ENCODE measurements around the gene CENPH.
"Not testable (repeated sequence)": the region's sequence is repeated elsewhere in the genome, so short reads cannot be mapped to it uniquely, and the experiment has no call there.

CENPH gene

GRCh38 chr5:69224520-69224919 is 35.1 kb downstream of the CENPH start:
- no peaks in the 10 kb centered on the region for H3K9me3 Mint-ChIP-seq (ENCODE audit: low read depth)
- H3K27ac Mint-ChIP-seq, result no peak overlapping the region
- H3K36me3 Mint-ChIP-seq, result peaks cover 3% of the 10 kb centered on the region
- peaks cover 6% of the 10 kb centered on the region for H3K4me1 Mint-ChIP-seq (ENCODE audit: low read depth)
- H3K27me3 Mint-ChIP-seq, result no peaks in the 10 kb centered on the region
- no peak overlapping the region for H3K4me3 Mint-ChIP-seq

GRCh38 chr5:69225860-69226259 is 36.5 kb downstream of the CENPH start:
- no peaks in the 10 kb centered on the region for H3K27me3 Mint-ChIP-seq
- H3K36me3 Mint-ChIP-seq, result peaks cover 3% of the 10 kb centered on the region
- H3K27ac Mint-ChIP-seq, result no peak overlapping the region
- H3K4me1 Mint-ChIP-seq (ENCODE audit: low read depth), result peaks cover 4% of the 10 kb centered on the region
- no peaks in the 10 kb centered on the region for H3K9me3 Mint-ChIP-seq (ENCODE audit: low read depth)
- no peak overlapping the region for H3K4me3 Mint-ChIP-seq

GRCh38 chr5:69230181-69230580 is 40.8 kb downstream of the CENPH start:
- Mint-ChIP-seq H3K4me1 (ENCODE audit: low read depth) (peaks cover 7% of the 10 kb centered on the region), H3K9me3 (ENCODE audit: low read depth) (no peaks in the 10 kb centered on the region), H3K27ac (no peak overlapping the region), H3K27me3 (no peaks in the 10 kb centered on the region), H3K36me3 (no peaks in the 10 kb centered on the region), H3K4me3 (no peak overlapping the region)

GRCh38 chr5:69231281-69231680 is 41.9 kb downstream of the CENPH start:
- Mint-ChIP-seq H3K27ac (no peak overlapping the region), H3K27me3 (no peaks in the 10 kb centered on the region), H3K4me3 (no peak overlapping the region), H3K9me3 (ENCODE audit: low read depth) (no peaks in the 10 kb centered on the region), H3K4me1 (ENCODE audit: low read depth) (peaks cover 16% of the 10 kb centered on the region), H3K36me3 (no peaks in the 10 kb centered on the region)

- Mint-ChIP-seq H3K4me3 (no peak overlapping the region), H3K9me3 (ENCODE audit: low read depth) (no peaks in the 10 kb centered on the region), H3K27me3 (no peaks in the 10 kb centered on the region), H3K36me3 (no peaks in the 10 kb centered on the region), H3K4me1 (ENCODE audit: low read depth) (peaks cover 18% of the 10 kb centered on the region), H3K27ac (no peak overlapping the region)
Observed at GRCh38 chr5:69231851-69232250, 42.5 kb downstream of the CENPH start.

GRCh38 chr5:69234457-69235268 is 45.3 kb downstream of the CENPH start, which contains the start of gene CDK7:
CDK7 (plus strand) TSS chr5:69234886; CDS start chr5:69234976, 90 bp downstream.
- peak within 1 kb of the TSS; percentile 85 for H3K27ac Mint-ChIP-seq
- H3K4me3 Mint-ChIP-seq, result peak within 1 kb of the TSS; percentile 98
- H3K36me3 Mint-ChIP-seq, result peaks cover 3% of the 10 kb centered on the region
- H3K9me3 Mint-ChIP-seq (ENCODE audit: low read depth), result no peaks in the 10 kb centered on the region
- H3K4me1 Mint-ChIP-seq (ENCODE audit: low read depth), result peaks cover 43% of the 10 kb centered on the region
- no peaks in the 10 kb centered on the region for H3K27me3 Mint-ChIP-seq

GRCh38 chr5:69236733-69237132 is 47.4 kb downstream of the CENPH start:
- peak overlapping the region; percentile 83 for H3K4me3 Mint-ChIP-seq
- H3K36me3 Mint-ChIP-seq, result peaks cover 15% of the 10 kb centered on the region
- H3K4me1 Mint-ChIP-seq (ENCODE audit: low read depth), result peaks cover 55% of the 10 kb centered on the region
- H3K27me3 Mint-ChIP-seq; H3K27ac Mint-ChIP-seq; H3K9me3 Mint-ChIP-seq (ENCODE audit: low read depth): not testable (repeated sequence)

- peaks cover 61% of the 10 kb centered on the region for H3K4me1 Mint-ChIP-seq (ENCODE audit: low read depth)
- no peak overlapping the region for H3K27ac Mint-ChIP-seq
- no peaks in the 10 kb centered on the region for H3K9me3 Mint-ChIP-seq (ENCODE audit: low read depth)
- peak overlapping the region; percentile 83 for H3K4me3 Mint-ChIP-seq
- no peaks in the 10 kb centered on the region for H3K27me3 Mint-ChIP-seq
- H3K36me3 Mint-ChIP-seq, result peaks cover 20% of the 10 kb centered on the region
Observed at GRCh38 chr5:69237877-69238276, 48.5 kb downstream of the CENPH start.

GRCh38 chr5:69238760-69239251 is 49.4 kb downstream of the CENPH start:
- Mint-ChIP-seq H3K9me3 (ENCODE audit: low read depth) (no peaks in the 10 kb centered on the region), H3K4me1 (ENCODE audit: low read depth) (peaks cover 67% of the 10 kb centered on the region), H3K27me3 (no peaks in the 10 kb centered on the region), H3K27ac (no peak overlapping the region), H3K36me3 (peaks cover 25% of the 10 kb centered on the region), H3K4me3 (peak overlapping the region; percentile 44)

GRCh38 chr5:69242215-69242927 is 53.0 kb downstream of the CENPH start:
- no peak overlapping the region for H3K27ac Mint-ChIP-seq
- no peaks in the 10 kb centered on the region for H3K9me3 Mint-ChIP-seq (ENCODE audit: low read depth)
- H3K27me3 Mint-ChIP-seq, result no peaks in the 10 kb centered on the region
- H3K4me3 Mint-ChIP-seq, result no peak overlapping the region
- H3K36me3 Mint-ChIP-seq, result peaks cover 39% of the 10 kb centered on the region
- peaks cover 68% of the 10 kb centered on the region for H3K4me1 Mint-ChIP-seq (ENCODE audit: low read depth)

GRCh38 chr5:69245031-69245430 is 55.6 kb downstream of the CENPH start:
- no peak overlapping the region for H3K27ac Mint-ChIP-seq
- H3K9me3 Mint-ChIP-seq (ENCODE audit: low read depth), result no peaks in the 10 kb centered on the region

GRCh38 chr5:69248019-69248418 is 58.6 kb downstream of the CENPH start:
- H3K4me3 Mint-ChIP-seq, result no peak overlapping the region
- peaks cover 31% of the 10 kb centered on the region for H3K36me3 Mint-ChIP-seq
- H3K27ac Mint-ChIP-seq, result no peak overlapping the region
- H3K27me3 Mint-ChIP-seq, result no peaks in the 10 kb centered on the region
- peaks cover 38% of the 10 kb centered on the region for H3K4me1 Mint-ChIP-seq (ENCODE audit: low read depth)
- no peaks in the 10 kb centered on the region for H3K9me3 Mint-ChIP-seq (ENCODE audit: low read depth)

More at GRCh38 chr5:69245031-69245430, 55.6 kb downstream of the CENPH start:
- H3K4me3 Mint-ChIP-seq, result no peak overlapping the region
- peaks cover 54% of the 10 kb centered on the region for H3K4me1 Mint-ChIP-seq (ENCODE audit: low read depth)
- H3K27me3 Mint-ChIP-seq, result no peaks in the 10 kb centered on the region
- peaks cover 47% of the 10 kb centered on the region for H3K36me3 Mint-ChIP-seq

- Mint-ChIP-seq H3K4me1 (ENCODE audit: low read depth) (peaks cover 23% of the 10 kb centered on the region), H3K27ac (no peak overlapping the region), H3K4me3 (no peak overlapping the region), H3K27me3 (no peaks in the 10 kb centered on the region), H3K36me3 (peaks cover 26% of the 10 kb centered on the region), H3K9me3 (ENCODE audit: low read depth) (no peaks in the 10 kb centered on the region)
Observed at GRCh38 chr5:69250593-69250992, 61.2 kb downstream of the CENPH start.

GRCh38 chr5:69252437-69252836 is 63.1 kb downstream of the CENPH start:
- Mint-ChIP-seq H3K27ac (no peak overlapping the region), H3K4me1 (ENCODE audit: low read depth) (peaks cover 9% of the 10 kb centered on the region), H3K36me3 (peaks cover 14% of the 10 kb centered on the region), H3K4me3 (no peak overlapping the region), H3K9me3 (ENCODE audit: low read depth) (no peaks in the 10 kb centered on the region), H3K27me3 (no peaks in the 10 kb centered on the region)

- H3K27me3 Mint-ChIP-seq; H3K27ac Mint-ChIP-seq; H3K4me3 Mint-ChIP-seq; H3K36me3 Mint-ChIP-seq; H3K4me1 Mint-ChIP-seq (ENCODE audit: low read depth); H3K9me3 Mint-ChIP-seq (ENCODE audit: low read depth): not testable (repeated sequence)
Observed at GRCh38 chr5:69255940-69256339, 66.6 kb downstream of the CENPH start.

All from activated naive CD8-positive, alpha-beta T cell (primary cell).